Naive thymus-derived CD4-positive, alpha-beta T cell (primary cell): ENCODE data around the gene SERPINE1. TPM values are rescaled to one million over a fixed set of nuclear protein-coding genes. Genes with fewer than 3 reads are reported as not detected.

ENCODE experiments used
- ATAC-seq: fragments of 150-1000 bp; cut with Tn5 transposase; 2 replicates; pipeline ENCODE4 v1.10.0; 2021; ENCODE audit warnings: mild to moderate bottlenecking, moderate library complexity
- CTCF ChIA-PET: fragments of 350-600 bp; sonication (Branson Sonifier 250); formaldehyde crosslinking; loops from one replicate; lab custom pipeline; 2021; ENCODE audit warnings: antibody characterized with exemption; lab: Charles Lee
- POLR2A ChIA-PET: fragments of 350-600 bp; sonication (Branson Sonifier 250); formaldehyde crosslinking; loops from one replicate; lab custom pipeline; 2021; ENCODE audit warnings: antibody characterized with exemption, inconsistent platforms; lab: Charles Lee
- DNase-seq, 9 donors: peaks; one replicate each; pipeline versions ENCODE4 v3.0.0 to v3.0.0-alpha.2; 2020 to 2022; ENCODE audit warnings: mixed read lengths in 1 of 9
- H3K27ac ChIP-seq: one replicate; pipeline ENCODE4 v1.7.0; 2013; ENCODE audit warnings: mild to moderate bottlenecking, low read depth, low read length, moderate library complexity
- H3K27me3 ChIP-seq, 2 donors: one replicate each; pipeline ENCODE4 v1.7.0; 2013; ENCODE audit warnings: low read length in 2 of 2, mild to moderate bottlenecking in 2 of 2, moderate library complexity in 2 of 2; ENCODE audit not compliant: control insufficient read depth in 2 of 2, insufficient read depth in 2 of 2
- H3K36me3 ChIP-seq, 3 experiments: 1 replicate in 2 of 3; 2 replicates in 1 of 3; pipeline ENCODE4 v1.7.0; 2013; ENCODE audit warnings: low read length in 3 of 3, mild to moderate bottlenecking in 3 of 3, moderate library complexity in 1 of 3; ENCODE audit not compliant: insufficient read depth in 3 of 3, control insufficient read depth in 2 of 3
- H3K4me1 ChIP-seq, 2 donors: one replicate each; pipeline ENCODE4 v1.7.0; 2013; ENCODE audit warnings: low read length in 2 of 2, mild to moderate bottlenecking in 2 of 2, moderate library complexity in 1 of 2; ENCODE audit not compliant: control insufficient read depth in 2 of 2, insufficient read depth in 2 of 2
- H3K4me3 ChIP-seq: 2 replicates; pipeline ENCODE4 v1.7.0; 2013; ENCODE audit warnings: mild to moderate bottlenecking, low read length
- H3K9me3 ChIP-seq, 3 experiments: 1 replicate in 2 of 3; 2 replicates in 1 of 3; pipeline ENCODE4 v1.7.0; 2013; ENCODE audit warnings: low read length in 3 of 3; ENCODE audit not compliant: control insufficient read depth in 2 of 3
- H3K27ac Mint-ChIP-seq, 9 donors: one replicate each; pipeline ENCODE4 v1.8.0; 2020 to 2022; ENCODE audit warnings: mixed read lengths in 9 of 9, mild to moderate bottlenecking in 8 of 9, moderate library complexity in 5 of 9, inconsistent platforms in 2 of 9
- H3K27me3 Mint-ChIP-seq, 5 donors: one replicate each; pipeline ENCODE4 v1.8.0; 2021 to 2022; ENCODE audit warnings: mixed read lengths in 5 of 5, mild to moderate bottlenecking in 1 of 5
- H3K36me3 Mint-ChIP-seq, 5 donors: one replicate each; pipeline ENCODE4 v1.8.0; 2020 to 2022; ENCODE audit warnings: mixed read lengths in 5 of 5, mild to moderate bottlenecking in 3 of 5, inconsistent platforms in 1 of 5
- H3K4me1 Mint-ChIP-seq, 7 donors: one replicate each; pipeline ENCODE4 v1.8.0; 2020 to 2022; ENCODE audit warnings: mixed read lengths in 7 of 7, mild to moderate bottlenecking in 3 of 7, inconsistent platforms in 1 of 7
- H3K4me3 Mint-ChIP-seq, 10 donors: one replicate each; pipeline ENCODE4 v1.8.0; 2020 to 2022; ENCODE audit warnings: mild to moderate bottlenecking in 10 of 10, mixed read lengths in 10 of 10, moderate library complexity in 6 of 10, inconsistent platforms in 2 of 10
- H3K9me3 Mint-ChIP-seq, 11 donors: one replicate each; pipeline ENCODE4 v1.8.0; 2020 to 2022; ENCODE audit warnings: mixed read lengths in 11 of 11, mild to moderate bottlenecking in 4 of 11, inconsistent platforms in 1 of 11, moderate library complexity in 1 of 11
- intact Hi-C, 2 donors: fragments of 100-400 bp; cut with micrococcal nuclease; formaldehyde crosslinking; loops; one replicate each; pipeline ENCODE4 v1.15.1; 2023
- polyA plus RNA-seq, 2 donors: library from polyadenylated mRNA; unstranded; fragments of 300-500 nt; fragmentation: Illumina TruSeq; gene quantifications; one replicate each; pipeline ENCODE4 v1.2.3, GENCODE V29; 2021
- total RNA-seq, 6 experiments: library from RNA in 5 of 6; stranded (reverse) in 5 of 6; gene quantifications; 1 replicate in 5 of 6; 2 replicates in 1 of 6; pipeline ENCODE4 v1.2.3 and lab custom pipeline; 2021 to 2026

Gene SERPINE1
- total and polyA plus RNA-seq, 7 experiments from 2014 or later: 0.08 to 0.56 (median 0.36) TPM; not detected in 4

DNA sequence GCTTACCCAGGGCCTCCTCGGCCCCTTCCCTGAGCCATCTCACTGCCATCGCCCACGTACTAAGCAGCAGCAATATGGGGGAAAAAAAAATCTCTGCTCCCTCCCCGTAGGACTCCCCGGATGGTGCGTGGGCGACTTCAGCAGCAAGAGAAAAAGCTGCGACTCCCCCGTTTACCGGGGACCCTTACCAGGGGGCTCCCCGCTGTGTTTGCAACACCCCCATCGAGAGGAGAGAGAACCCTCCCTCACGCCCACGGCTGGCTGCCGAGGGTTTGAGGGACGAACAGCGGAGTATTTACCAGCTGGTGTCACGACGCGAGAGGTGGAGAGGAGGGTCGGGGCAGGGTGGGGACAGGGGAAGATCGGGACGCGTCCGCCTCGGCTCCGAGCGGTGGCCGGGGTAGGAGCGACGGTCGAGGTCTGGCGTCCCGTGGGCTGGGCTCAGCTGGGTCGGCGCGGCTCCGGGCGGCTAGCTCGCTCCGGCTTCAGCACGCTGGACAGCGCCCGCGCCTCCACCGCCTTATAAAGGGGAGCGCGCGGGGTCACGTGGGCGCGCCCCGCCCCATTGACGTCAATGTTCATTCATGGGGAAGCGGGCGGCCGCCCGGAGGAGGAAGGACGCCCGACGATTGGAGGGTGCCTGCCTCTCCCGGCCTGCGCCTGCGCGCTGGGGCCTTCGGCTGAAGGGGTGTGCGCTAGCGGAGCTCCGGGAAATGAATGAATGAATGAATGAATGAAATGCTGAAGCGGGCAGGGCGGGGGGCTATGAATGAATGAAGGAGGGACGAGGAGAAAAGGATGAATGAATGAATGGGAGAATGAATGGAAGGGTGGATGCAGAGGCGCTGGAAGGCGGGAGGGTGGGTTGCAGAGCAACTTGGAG is 38.4 kb downstream of the SERPINE1 start, which contains the start of gene VGF:
Gene VGF (minus strand): TSS at position 495 of the 883 bp plus-strand sequence. CDS start 726 bp downstream, outside the sequence.
- DNase-seq: peak; percentile 84 to 97 (median 90)
- H3K27ac Mint-ChIP-seq: peak within 1 kb of the TSS; percentile 4 to 87 (median 73)
- H3K27me3 Mint-ChIP-seq: peaks cover 55 to 70% (median 62%) of the 10 kb centered on the region in 5 donors
- Histone ChIP-seq H3K27me3 (peaks cover 20 to 46% of the 10 kb centered on the region in 2 donors), H3K4me3 (peak within 1 kb of the TSS; percentile 10), H3K4me1 (peaks cover 34 to 40% of the 10 kb centered on the region in 2 donors), H3K27ac (no peak within 1 kb of the TSS), H3K36me3 (no peaks in the 10 kb centered on the region), H3K9me3 (no peaks in the 10 kb centered on the region)
- peaks cover 39 to 56% (median 46%) of the 10 kb centered on the region in 7 donors for H3K4me1 Mint-ChIP-seq
- ChIA-PET CTCF (interaction anchor here (1.1 to 2.0 kb wide), 2 partner anchors 21 to 79 kb away, joined by 4 to 9 read pairs; no protein-coding TSS in a partner anchor), POLR2A (interaction anchor here (0.6 to 2.1 kb wide), 7 partner anchors 9 to 1694 kb away, joined by 3 to 6 read pairs (median 4); partner anchors contain the start of genes PLOD3, UFSP1 and ZNHIT1)
- peaks cover 0 to 11% (median 6%) of the 10 kb centered on the region in 5 donors for H3K36me3 Mint-ChIP-seq
- ATAC-seq: peak; percentile 93
- intact Hi-C loops: loop anchor here (1.0 to 5.0 kb wide), 4 partner anchors 9 to 278 kb away; partner anchors contain the start of genes AP1S1 (in 2 of the 2), ZNHIT1 (in 2 of the 2) and UFSP1 (in 1 of the 2)
- peak within 1 kb of the TSS; percentile 58 to 92 (median 77) for H3K4me3 Mint-ChIP-seq
- H3K9me3 Mint-ChIP-seq: peaks cover 0 to 10% (median 0%) of the 10 kb centered on the region in 11 donors

DNA sequence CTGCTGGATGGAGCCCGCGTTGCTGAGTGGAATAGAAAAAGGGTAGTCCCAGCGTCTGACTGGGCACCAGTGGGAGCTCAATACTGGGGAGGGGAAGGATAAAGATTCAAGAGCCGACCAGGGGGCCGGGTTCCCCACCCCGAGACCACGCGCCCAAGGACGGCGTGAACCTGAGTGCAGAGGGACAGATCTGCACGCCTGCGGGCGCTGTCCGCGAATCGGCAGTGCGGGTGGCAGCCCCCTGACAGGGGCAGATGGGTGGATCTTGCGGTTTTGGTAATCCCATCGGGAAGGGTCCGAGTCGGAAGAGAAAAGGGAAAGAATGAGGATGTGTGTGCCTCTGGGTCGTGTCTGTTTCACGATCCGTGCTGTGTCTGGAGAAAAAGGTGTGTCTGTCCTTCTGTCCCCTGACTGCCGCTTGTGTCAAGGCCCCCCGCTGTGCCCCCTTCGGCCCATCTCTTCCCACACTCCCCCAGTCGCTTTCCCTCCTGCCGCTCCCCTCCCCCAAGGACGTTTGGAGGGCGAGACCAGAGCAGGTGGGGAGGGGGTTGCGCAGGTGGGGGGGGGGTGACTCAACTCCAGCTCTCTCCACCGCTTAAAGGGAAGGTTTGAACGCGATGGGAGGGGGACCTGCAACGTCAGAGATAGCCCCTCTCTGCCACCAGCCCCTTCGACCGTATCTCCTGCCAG is 39.2 kb downstream of the SERPINE1 start:
- no peaks in the 10 kb centered on the region for H3K36me3 ChIP-seq
- ATAC-seq: no peak
- H3K4me3 ChIP-seq: peak overlapping the region; percentile 10
- intact Hi-C loops: loop anchor here (1.0 to 5.0 kb wide), 4 partner anchors 8 to 279 kb away; partner anchors contain the start of genes AP1S1 (in 2 of the 2), ZNHIT1 (in 2 of the 2) and UFSP1 (in 1 of the 2)
- POLR2A ChIA-PET: interaction anchor here (0.6 to 1.2 kb wide), 4 partner anchors 11 to 1664 kb away, joined by 3 to 5 read pairs (median 4); partner anchors contain the start of gene UFSP1
- peaks cover 0 to 10% (median 0%) of the 10 kb centered on the region in 11 donors for H3K9me3 Mint-ChIP-seq
- H3K36me3 Mint-ChIP-seq: peaks cover 0 to 5% (median 5%) of the 10 kb centered on the region in 5 donors
- peaks cover 20 to 51% of the 10 kb centered on the region in 2 donors for H3K27me3 ChIP-seq
- peaks cover 37 to 48% of the 10 kb centered on the region in 2 donors for H3K4me1 ChIP-seq
- peak overlapping the region in 8 of 9 donors; percentile 4 to 87 (median 72) for H3K27ac Mint-ChIP-seq
- no peak for DNase-seq
- peaks cover 47 to 64% (median 54%) of the 10 kb centered on the region in 7 donors for H3K4me1 Mint-ChIP-seq
- H3K27ac ChIP-seq: no peak overlapping the region
- peaks cover 63 to 78% (median 68%) of the 10 kb centered on the region in 5 donors for H3K27me3 Mint-ChIP-seq
- H3K9me3 ChIP-seq: no peaks in the 10 kb centered on the region
- CTCF ChIA-PET: interaction anchor here (1.1 to 2.0 kb wide), 2 partner anchors 22 to 78 kb away, joined by 4 to 9 read pairs; no protein-coding TSS in a partner anchor
- H3K4me3 Mint-ChIP-seq: peak overlapping the region in 9 of 10 donors; percentile 54 to 92 (median 77)

DNA sequence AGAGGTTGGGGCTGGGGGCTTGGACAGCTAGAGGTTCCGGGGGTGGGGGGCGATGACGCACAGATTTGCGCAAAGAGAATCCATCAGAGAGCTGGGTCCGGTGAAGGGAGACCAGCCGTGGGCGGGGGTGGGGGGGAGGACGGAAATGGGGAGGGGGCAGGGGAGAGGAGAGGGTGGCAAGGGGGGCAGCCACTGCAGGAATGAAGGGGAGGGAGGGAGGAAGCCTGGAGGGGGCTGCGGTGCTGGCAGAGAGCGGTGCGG is 39.7 kb downstream of the SERPINE1 start:
- intact Hi-C loops: loop anchor here in 1 of 2 donors (5.0 kb wide), 1 partner anchor 279 kb away; the partner anchor contains the start of gene UFSP1
- Histone ChIP-seq H3K36me3 (no peaks in the 10 kb centered on the region), H3K27me3 (peaks cover 20 to 53% of the 10 kb centered on the region in 2 donors), H3K4me3 (no peak overlapping the region), H3K4me1 (peaks cover 41 to 52% of the 10 kb centered on the region in 2 donors), H3K9me3 (no peaks in the 10 kb centered on the region), H3K27ac (no peak overlapping the region)
- POLR2A ChIA-PET: no interaction called here
- Mint-ChIP-seq H3K9me3 (peaks cover 0 to 11% (median 0%) of the 10 kb centered on the region in 11 donors), H3K36me3 (peaks cover 0 to 5% (median 0%) of the 10 kb centered on the region in 5 donors), H3K4me3 (peak overlapping the region in 2 of 10 donors; percentile 53 to 58), H3K27ac (no peak overlapping the region), H3K4me1 (peaks cover 52 to 69% (median 58%) of the 10 kb centered on the region in 7 donors), H3K27me3 (peaks cover 63 to 80% (median 68%) of the 10 kb centered on the region in 5 donors)
- ATAC-seq: no peak
- CTCF ChIA-PET: interaction anchor here (2.0 kb wide), 1 partner anchor 22 kb away, joined by 9 read pairs; no protein-coding TSS in a partner anchor
- DNase-seq: no peak

DNA sequence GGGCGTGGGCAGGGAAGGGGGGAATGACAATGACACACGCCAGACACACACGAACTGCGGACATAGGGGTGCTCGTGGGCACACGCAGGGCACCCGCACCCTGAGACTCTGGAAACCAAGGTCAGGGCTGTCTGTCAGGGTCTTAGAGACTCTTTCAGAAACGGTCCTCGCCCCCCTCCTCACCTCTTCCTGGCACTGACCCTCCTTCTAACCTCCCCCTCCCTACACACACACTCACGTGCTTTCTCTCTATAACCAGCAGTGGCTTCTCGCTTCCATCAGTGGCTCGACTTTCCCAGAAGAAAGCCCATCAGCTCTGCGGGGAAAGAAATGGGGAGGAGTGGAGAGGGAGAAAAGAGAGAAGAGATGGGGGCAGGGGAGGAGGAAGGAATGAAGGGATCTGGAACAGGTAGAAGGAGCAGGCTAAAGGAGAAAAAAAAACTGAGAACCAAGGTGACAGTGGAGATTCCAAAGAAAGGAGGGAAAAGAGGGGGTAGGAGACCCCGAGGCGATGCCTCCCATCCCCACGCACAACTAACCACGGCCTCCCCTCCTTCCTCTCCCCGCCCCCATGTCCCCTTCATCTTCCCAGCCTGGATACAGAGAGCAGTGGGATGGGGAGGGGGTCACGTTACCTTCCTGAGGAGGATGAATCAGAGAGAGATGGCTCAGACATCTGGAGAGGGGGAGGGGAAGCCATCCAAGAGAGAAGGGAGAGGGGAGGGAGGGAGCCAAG is 40.2 kb downstream of the SERPINE1 start:
- Mint-ChIP-seq H3K4me3 (peak overlapping the region in 3 of 10 donors; percentile 53 to 61 (median 58)), H3K36me3 (peaks cover 0 to 4% (median 0%) of the 10 kb centered on the region in 5 donors), H3K9me3 (peaks cover 0 to 11% (median 0%) of the 10 kb centered on the region in 11 donors), H3K27ac (no peak overlapping the region), H3K4me1 (peaks cover 56 to 73% (median 63%) of the 10 kb centered on the region in 7 donors), H3K27me3 (peaks cover 66 to 84% (median 71%) of the 10 kb centered on the region in 5 donors)
- H3K27me3 ChIP-seq: peaks cover 19 to 55% of the 10 kb centered on the region in 2 donors
- DNase-seq (no peak), ATAC-seq (no peak)
- intact Hi-C loops: loop anchor here in 1 of 2 donors (5.0 kb wide), 1 partner anchor 280 kb away; the partner anchor contains the start of gene UFSP1
- no peak overlapping the region for H3K27ac ChIP-seq
- H3K9me3 ChIP-seq: no peaks in the 10 kb centered on the region
- POLR2A ChIA-PET: no interaction called here
- no peak overlapping the region for H3K4me3 ChIP-seq
- CTCF ChIA-PET: interaction anchor here (2.0 kb wide), 1 partner anchor 23 kb away, joined by 9 read pairs; no protein-coding TSS in a partner anchor
- peaks cover 45 to 57% of the 10 kb centered on the region in 2 donors for H3K4me1 ChIP-seq
- H3K36me3 ChIP-seq: no peaks in the 10 kb centered on the region

DNA sequence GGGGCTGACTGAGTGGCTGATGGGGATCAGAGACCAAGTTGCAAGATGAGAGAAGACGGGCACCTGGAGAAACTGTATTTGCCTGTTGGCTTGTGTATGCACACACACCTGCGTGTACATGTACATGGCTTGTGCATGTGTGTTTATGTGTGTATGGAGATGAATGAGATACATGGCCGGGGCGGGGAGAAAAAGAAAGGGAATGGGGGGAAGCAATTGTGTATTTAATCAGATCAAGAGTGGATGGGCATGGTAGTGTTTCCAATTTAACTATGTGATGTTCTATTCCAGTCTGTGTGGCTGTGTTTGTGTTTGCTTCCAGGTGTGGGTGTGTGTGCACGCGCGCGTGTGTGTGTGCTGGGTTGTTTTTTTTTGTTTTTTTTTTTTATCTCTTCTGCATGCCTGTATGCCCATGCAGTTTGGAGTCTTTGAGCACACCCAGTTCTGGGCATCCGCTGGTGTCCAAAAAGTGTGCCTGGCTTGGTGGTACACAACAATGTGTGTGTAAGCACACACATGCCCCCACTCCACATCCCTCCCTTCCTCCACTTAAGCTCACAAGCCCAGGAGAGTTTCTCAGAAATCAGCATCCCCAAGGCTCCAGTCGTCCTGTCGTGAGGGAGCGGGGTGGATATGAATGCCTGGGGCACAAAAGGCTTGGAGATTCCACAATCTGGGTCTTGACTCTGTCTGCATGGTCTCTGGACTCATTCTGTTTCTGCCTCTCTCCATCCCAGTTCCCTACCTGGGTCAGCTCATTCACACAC is 40.9 kb downstream of the SERPINE1 start:
- Mint-ChIP-seq H3K36me3 (peaks cover 0 to 4% (median 0%) of the 10 kb centered on the region in 5 donors), H3K9me3 (peaks cover 0 to 11% (median 0%) of the 10 kb centered on the region in 11 donors), H3K4me3 (peak overlapping the region in 3 of 10 donors; percentile 2 to 51 (median 39)), H3K27me3 (peaks cover 64 to 81% (median 71%) of the 10 kb centered on the region in 5 donors), H3K4me1 (peaks cover 57 to 72% (median 64%) of the 10 kb centered on the region in 7 donors), H3K27ac (peak overlapping the region in 1 of 9 donors; percentile 1)
- peaks cover 16 to 57% of the 10 kb centered on the region in 2 donors for H3K27me3 ChIP-seq
- H3K27ac ChIP-seq: no peak overlapping the region
- ATAC-seq: no peak
- no peak for DNase-seq
- H3K9me3 ChIP-seq: no peaks in the 10 kb centered on the region
- peaks cover 45 to 65% of the 10 kb centered on the region in 2 donors for H3K4me1 ChIP-seq
- CTCF ChIA-PET: interaction anchor here (1.0 to 1.4 kb wide), 2 partner anchors 24 kb away, joined by 3 to 7 read pairs; no protein-coding TSS in a partner anchor
- no peak overlapping the region for H3K4me3 ChIP-seq
- intact Hi-C loops: loop anchor here in 1 of 2 donors (5.0 kb wide), 1 partner anchor 281 kb away; the partner anchor contains the start of gene UFSP1
- POLR2A ChIA-PET: no interaction called here
- H3K36me3 ChIP-seq: no peaks in the 10 kb centered on the region
